GM18505 (cell line): ENCODE results near the gene ARHGAP28.
"Not testable (repeated sequence)": the region's sequence is repeated elsewhere in the genome, so short reads cannot be mapped to it uniquely, and the experiment has no call there.

Experiments
- ATAC-seq: cut with Tn5 transposase; IDR thresholded peaks from one replicate; pipeline ENCODE4 v1.9.1; 2021; ENCODE audit not compliant: unreplicated experiment
- POLR2A ChIP-seq: IDR thresholded peaks from 4 replicates; pipeline ENCODE4 v1.6.1; 2011; ENCODE audit warnings: borderline replicate concordance; ENCODE audit not compliant: insufficient read depth, insufficient read length; ENCODE audit errors: extremely low read depth

The ARHGAP28 gene

DNA sequence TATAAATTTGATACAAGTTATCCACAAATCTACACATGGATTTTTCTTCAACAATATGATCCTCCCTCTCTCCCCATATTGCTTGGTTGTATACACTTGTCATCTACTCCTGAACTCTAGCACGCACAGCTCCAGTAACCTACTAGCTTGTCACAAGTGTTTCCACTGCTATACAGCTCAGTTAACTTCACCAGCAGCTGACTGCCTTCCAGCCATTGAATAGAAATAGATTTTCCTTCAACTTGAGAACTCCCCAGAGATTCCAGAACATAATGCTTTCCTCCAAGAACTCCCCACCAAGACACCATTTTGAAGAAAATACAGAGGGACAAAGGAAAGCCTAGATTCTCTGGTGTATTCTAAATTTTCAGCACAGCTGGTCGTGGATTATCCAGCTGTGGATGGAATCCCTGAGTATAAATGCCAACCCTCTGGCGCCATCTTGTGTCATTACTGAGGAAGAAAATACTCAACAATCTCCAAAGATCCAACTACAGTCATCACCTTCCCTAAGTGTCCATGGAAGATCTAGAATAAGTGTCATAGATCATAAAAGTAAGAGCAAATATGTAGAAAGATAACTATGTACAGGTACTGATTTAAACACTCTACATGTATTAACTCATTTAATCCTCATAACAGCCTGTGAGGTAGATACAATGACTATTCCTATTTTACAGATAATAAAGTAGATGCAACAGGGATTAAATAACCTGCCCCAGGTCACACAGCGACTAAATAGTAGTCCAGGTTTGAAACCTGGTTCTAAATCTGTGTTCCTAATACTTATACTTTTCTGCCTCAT is 156.7 kb downstream of the ARHGAP28 start:
- no peak for ATAC-seq

DNA sequence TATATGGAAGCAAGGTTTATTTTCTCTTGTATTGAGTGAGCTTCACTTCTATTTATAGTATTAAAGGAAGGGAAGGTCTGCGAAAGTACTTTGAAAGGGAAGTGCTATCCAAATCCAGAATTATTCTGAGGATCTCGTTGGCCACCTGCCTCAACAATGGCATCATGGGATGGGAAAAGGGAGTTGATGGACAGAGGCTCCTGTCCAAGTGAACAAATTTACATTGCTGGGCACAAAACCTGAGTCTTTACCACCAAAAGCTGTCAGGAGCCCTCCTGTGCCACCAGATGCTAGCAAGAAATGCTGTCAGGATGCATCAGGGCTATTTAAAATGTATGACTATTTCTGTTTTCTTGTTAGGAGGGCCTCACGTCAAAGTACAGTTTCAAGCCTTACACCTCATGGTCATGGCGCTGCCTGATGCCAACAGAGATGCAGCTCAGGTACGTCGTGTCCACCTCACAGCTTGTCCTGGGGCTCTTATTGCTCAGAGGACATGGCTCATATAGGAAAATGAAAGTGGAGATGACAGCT is 157.3 kb downstream of the ARHGAP28 start:
- no peak for ATAC-seq
- no peak for TF ChIP-seq POLR2A

More for the DNA sequence above, 156.7 kb downstream of the ARHGAP28 start:
- no peak for TF ChIP-seq POLR2A

DNA sequence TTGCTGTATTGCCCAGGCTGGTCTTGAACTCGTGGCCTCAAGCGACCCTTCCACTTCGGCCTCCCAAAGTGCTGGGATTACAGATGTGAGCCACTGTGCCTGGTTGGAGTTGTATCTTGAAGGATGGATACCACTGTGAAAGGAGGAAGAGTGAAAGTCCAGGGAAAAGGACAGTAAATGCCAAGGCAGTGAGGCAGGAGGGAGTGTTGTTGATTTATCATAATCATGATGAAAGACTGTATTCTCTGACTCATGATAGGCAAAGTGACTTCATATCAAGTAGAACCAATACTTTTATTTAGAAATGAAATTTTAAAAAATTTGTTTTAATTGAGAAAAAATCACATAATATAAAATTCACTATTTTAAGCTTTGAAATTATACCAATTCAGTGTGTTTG is 162.3 kb downstream of the ARHGAP28 start:
- no peak for TF ChIP-seq POLR2A
- ATAC-seq: no peak

DNA sequence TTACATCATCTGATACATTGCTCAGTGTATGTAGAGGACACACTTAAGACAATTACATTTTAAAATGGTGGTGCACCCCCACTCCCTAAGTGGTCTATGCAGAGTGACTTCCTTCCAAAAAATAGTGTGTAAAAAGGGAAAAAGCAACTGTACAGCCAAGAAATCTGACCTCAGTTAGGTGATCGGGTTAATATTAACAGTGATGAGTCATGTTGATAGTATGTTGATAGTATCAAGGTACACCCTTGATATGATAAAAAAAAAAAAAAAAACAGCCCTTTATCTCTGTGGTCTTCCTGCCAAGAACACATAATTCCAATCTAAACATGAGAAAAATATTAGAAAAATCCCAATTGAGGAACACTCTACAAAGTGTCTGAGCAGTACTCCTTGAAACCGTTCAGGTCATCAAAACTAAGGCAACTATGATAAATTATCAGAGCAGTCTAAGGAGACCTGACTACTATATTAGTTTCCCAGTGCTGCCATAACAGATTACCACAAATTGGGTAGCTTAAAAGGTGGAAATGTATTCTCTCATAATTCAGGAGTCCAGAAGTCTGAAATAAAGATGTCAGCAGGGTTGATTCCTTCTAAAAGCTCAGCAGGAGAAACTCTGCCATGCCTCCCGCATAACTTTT is 171.9 kb downstream of the ARHGAP28 start:
- no peak for ATAC-seq
- TF ChIP-seq POLR2A: no peak

DNA sequence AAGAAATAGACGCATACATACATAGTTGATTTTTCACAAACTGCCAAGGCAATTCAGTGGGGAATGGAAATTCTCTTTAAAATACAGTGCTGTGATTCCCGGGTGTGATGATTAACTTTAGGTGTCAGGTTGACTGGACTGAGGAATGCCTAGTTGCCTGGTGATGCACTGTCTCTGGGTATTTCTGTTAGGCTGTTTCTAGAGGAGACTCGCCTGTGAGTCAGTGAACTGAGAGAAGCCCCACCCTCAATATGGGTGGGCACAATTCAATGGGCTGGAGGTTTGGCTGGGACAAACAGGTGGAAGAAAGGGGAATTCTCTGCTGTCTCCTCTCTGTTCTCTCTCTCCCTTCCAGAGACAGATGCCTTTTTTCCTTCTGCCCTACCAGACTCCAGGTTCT is 187.6 kb downstream of the ARHGAP28 start:
- TF ChIP-seq POLR2A: no peak
- no peak for ATAC-seq

DNA sequence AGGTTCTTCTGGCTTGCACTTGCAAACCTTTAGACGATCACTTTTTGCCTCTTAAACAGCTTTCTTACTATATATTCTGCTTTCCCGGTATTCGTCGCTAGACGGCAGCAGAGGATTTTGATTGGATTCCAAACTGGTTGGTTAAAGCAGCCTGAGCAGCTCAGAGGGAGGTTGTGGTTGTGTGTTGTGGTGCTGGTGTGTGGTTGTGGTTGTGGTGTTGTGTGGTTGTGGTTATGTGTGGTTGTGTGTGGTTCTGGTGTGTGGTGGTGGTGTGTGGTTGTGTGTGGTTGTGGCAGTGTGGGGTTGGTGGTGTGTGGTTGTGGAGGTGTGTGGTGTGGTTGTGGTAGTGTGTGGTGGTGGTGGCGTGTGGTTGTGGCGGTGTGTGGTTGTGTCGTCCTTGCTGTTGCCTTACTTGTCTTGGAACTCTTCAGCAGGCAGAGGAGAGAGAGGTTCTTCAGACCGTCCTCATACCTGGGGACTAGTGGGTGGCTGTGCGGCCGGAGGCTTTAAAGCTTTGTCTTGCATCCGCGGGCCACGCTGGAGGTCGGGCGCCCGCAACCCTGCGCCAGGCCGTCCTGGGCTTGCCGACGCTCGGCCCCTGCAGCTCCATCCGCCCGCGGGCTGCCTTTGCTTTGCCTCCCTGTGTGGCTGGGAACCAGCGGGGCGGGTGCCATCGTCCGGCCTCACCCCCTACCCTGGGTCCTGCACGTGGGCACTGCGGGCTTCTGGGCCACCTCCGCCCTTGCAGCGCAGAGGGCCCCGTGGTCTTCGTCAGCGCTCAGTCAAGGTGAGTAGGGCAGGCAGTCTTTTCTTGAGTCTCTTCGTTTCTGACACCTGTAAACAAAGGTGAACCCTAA is 190.8 kb downstream of the ARHGAP28 start:
- ATAC-seq: peak; percentile 55
- no peak for TF ChIP-seq POLR2A

DNA sequence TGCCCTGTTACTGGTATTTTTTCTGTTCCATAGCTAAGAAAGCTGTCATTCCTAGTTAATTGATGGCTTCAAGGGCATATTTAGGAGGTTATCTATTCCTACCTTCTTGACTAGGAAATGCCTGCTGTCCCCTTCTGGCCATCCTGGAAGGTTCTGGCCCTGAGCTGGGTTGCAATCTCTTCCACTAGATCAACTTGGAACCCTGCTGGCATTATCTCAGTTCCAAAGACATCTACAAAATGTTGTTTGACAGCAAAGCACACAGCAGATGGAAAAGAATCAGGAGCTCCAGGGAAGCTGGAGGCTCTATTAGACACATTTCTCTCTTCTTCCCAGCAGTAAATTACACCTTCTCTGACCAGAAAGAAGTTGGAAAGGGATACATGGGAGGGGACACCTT is 192.1 kb downstream of the ARHGAP28 start:
- no peak for ATAC-seq
- TF ChIP-seq POLR2A: no peak

DNA sequence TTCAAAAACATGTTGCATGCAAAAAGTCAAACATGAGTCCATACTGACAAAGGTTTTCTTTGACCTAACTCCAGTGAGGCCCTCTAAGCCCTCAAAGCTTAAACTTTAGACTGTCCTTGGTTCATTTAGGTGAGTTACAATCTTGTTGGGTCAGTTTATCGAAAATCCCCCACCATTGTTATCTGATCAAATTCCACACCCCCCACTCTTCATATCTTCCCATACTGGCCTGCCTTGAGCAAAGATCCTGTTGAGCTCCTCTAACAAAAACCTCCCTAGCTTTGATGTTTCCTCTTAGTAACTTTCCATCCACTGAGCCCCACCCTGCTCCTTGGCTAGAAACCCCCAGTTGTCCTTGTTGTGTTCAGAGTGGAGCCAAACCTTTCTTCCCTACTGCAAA is 193.7 kb downstream of the ARHGAP28 start:
- TF ChIP-seq POLR2A: no peak
- ATAC-seq: no peak

DNA sequence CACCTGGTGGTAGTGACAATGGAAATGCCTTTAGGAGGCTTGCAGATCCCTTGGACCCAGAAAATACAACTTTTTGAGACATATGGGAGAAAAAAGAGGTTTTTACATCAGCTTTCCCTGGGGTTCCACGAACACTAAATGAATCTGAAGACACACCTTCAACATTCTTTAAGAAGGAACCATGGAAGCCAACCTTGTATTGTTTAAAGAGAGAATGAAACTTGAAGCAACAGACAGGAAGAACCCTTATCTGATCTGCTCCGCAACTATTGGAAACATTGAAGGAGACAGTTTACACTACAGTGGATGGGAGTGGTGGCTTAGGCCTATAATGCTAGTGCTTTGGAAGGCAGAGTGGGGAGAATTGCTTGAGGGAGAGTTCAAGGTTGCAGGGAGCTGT is 197.6 kb downstream of the ARHGAP28 start:
- TF ChIP-seq POLR2A: no peak
- ATAC-seq: no peak

DNA sequence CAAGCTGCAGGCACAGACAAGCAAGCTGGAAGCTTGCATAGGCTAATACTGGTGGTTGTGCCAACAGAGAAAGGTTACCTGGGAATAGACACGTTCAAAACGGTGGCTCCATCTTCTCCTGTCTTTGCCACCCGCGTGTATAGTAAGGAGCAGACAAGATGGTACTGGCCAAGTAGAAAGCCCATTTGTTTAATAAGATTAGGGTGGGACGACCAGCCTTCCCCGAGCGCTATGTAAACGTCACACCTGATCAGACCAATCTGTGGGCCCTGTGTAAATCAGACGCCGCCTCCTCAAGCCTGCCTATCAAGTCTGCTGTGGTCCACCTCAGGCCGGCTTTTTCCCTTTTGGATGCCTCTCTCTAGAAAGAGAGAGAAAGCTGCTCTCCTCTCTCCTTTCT is 198.8 kb downstream of the ARHGAP28 start:
- no peak for ATAC-seq
- no peak for TF ChIP-seq POLR2A

DNA sequence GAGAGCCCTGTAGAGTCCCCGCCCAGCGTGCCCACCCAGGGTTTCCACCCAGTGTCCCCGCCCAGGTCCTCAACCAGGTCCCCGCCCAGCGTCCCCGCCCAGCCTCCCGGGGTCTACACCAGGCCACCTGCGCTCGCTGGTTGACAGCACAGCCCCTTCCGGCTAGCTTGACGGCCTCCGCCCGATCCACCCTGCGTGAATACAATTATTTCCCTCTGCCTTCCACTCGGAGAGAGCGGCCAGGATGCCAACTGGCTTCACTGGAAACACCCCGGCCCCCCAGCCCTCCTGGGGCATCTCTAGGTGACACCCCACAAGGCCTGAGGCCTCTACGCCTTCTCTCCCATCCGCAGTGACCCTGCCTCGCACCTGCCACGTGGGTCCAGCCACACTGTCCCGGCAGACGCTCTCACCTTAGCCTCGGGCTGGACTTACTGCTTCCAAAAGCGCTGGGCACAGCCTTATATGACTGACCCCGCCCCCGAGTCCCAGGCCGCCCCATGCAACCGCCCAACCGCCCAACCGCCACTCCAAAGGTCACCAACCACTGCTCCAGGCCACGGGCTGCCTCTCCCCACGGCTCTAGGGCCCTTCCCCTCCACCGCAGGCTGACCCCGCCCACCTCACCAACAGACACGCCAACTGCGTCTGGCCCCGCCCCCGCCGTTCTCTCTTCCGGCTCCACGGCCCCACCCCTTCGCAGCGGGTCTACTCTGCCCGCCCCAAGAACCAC is 200.0 kb downstream of the ARHGAP28 start:
- ATAC-seq: no peak
- TF ChIP-seq POLR2A: no peak

DNA sequence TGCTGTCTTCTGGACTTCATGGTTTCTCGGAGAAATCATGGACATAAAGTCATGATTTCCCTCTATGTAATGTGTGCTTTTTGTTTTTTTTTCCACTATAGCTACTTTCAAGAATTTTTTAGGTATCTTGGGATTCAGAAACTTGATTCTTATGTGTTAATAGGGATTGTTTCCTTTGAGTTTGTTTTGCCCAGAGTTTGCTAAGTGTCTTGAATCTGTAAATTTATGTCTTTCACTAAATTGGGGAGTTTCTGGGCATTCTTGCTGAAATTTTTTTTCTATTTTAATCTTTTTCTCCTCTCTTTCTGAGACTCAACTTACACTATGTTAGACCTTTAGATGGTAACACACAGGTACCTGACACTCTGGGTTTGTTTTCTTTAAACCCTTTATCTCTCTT is 205.3 kb downstream of the ARHGAP28 start:
- no peak for ATAC-seq
- TF ChIP-seq POLR2A: no peak

DNA sequence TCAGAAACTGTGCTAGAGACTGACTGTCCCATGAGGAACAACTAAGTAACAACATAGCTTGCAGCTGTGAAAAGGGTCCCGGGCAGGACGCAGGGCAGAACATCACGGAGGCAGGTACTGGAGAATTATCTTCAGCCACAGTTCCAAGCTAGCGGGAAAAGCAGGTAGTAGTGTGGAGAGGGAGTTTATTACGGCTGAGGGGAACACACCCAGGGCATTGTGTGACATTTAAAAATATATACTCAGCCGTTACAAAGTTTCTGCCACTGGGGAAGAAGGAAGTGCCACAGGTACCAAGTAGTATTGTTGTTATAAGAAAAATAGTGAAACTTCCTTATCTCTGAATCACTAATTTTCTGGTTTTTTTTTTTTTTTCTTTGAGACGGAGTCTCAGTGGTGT is 208.5 kb downstream of the ARHGAP28 start:
- no peak for ATAC-seq
- TF ChIP-seq POLR2A: no peak

DNA sequence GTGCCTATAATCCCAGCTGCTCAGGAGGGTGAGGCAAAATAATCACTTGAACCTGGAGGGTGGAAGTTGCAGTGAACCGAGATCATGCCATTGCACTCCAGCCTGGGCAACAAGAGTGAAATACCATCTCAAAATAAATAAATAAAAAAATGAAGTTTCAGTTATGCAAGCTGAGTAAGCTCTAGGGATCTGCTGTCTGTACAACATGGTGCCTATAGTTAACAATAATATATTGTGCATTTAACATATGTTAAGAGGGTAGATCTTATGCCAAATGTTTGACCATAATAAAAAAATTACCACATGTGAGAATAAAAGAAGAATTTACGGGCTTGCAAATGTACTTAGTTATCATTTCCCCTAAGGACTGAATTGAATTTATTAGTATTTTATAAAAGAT is 208.9 kb downstream of the ARHGAP28 start:
- ATAC-seq: not testable (repeated sequence)
